Measurements from ENCODE around the gene RBCK1.

DNA sequence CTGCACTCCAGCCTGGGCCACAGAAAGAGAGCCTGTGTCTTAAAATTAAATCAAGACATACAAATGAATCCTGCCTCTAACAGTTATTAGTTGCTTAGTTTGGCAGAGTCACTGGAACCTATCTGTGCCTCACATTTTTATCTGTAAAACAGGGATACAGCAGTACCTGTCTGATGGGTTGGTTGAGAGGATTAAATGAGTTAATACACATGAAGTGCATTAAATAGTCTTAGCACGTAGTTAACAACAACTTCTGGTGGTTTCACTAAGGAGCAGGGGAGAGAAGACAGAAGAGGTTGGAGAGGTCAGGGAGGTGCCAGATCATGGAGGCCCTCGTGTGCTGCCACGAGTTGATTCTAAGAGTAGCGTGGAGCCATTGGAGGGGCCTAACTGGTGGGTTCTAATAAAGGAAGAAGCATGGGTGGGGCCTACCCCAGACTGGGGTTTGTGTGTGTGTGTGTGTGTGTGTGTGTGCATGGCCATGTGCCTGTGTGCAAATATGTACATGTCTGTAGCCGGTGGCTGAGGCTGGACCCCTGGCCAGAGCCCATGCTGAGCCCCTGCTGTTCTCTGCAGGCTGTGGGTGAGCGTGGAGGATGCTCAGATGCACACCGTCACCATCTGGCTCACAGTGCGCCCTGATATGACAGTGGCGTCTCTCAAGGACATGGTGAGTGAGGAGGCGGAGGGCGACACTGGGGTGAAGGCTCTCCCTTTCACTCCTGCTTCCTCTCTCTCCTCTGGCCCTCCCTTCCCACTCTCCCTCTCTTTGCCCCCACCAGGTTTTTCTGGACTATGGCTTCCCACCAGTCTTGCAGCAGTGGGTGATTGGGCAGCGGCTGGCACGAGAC, 9.1 kb downstream of the RBCK1 start:
- TF ChIP-seq, protein P1, sequence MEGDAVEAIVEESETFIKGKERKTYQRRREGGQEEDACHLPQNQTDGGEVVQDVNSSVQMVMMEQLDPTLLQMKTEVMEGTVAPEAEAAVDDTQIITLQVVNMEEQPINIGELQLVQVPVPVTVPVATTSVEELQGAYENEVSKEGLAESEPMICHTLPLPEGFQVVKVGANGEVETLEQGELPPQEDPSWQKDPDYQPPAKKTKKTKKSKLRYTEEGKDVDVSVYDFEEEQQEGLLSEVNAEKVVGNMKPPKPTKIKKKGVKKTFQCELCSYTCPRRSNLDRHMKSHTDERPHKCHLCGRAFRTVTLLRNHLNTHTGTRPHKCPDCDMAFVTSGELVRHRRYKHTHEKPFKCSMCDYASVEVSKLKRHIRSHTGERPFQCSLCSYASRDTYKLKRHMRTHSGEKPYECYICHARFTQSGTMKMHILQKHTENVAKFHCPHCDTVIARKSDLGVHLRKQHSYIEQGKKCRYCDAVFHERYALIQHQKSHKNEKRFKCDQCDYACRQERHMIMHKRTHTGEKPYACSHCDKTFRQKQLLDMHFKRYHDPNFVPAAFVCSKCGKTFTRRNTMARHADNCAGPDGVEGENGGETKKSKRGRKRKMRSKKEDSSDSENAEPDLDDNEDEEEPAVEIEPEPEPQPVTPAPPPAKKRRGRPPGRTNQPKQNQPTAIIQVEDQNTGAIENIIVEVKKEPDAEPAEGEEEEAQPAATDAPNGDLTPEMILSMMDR (IDR thresholded peaks at IDR 0.05; ENCODE audit: poor library complexity, severe bottlenecking) = no peak
- TF ChIP-seq SMC3 (conservative IDR thresholded peaks at IDR 0.05; ENCODE audit: poor library complexity) = no peak

All from neural cell (in vitro differentiated cells).